Pancreas (tissue), 10 donors: ENCODE measurements around the gene RTP4. TPM values are rescaled to one million over a fixed set of nuclear protein-coding genes. Genes with fewer than 3 reads are reported as not detected.
A peak's percentile ranks its signal among the peaks of the same experiment; 100 is the strongest.

ENCODE experiments used
- ATAC-seq, 4 donors: fragments of 200-7000 bp; cut with Tn5 transposase; one replicate each; pipeline versions ENCODE4 v1.8.0 to v1.9.1; 2020; ENCODE audit warnings: mild to moderate bottlenecking in 4 of 4, moderate library complexity in 4 of 4
- DNase-seq, 6 donors: peaks; one replicate each; pipeline ENCODE4 v3.0.0-alpha.2; 2020
- FAIRE-seq: peaks from 2 replicates; lab custom pipeline; 2012; peaks lifted over from hg19 to GRCh38; lab: Jason Lieb, UNC
- H3K27ac ChIP-seq, 4 donors: fragments of 200-600 bp; sonication (generic); 1 replicate in 3 of 4; 2 replicates in 1 of 4; pipeline versions ENCODE4 v1.5.0 to v1.8.0; 2020
- H3K27me3 ChIP-seq, 4 donors: fragments of 200-600 bp; one replicate each; pipeline ENCODE4 v1.8.0; 2021
- H3K36me3 ChIP-seq, 3 donors: fragments of 200-600 bp; sonication (generic) in 1 of 3; one replicate each; pipeline versions ENCODE4 v1.5.0 to v1.8.0; 2020 to 2021
- H3K4me1 ChIP-seq, 3 donors: fragments of 200-600 bp; one replicate each; pipeline ENCODE4 v1.8.0; 2021
- H3K4me3 ChIP-seq, 4 donors: fragments of 200-600 bp; sonication (generic) in 2 of 4; one replicate each; pipeline versions ENCODE4 v1.5.0 to v1.8.0; 2020 to 2021
- H3K9me3 ChIP-seq, 4 donors: fragments of 200-600 bp; one replicate each; pipeline ENCODE4 v1.8.0; 2021
- CTCF ChIP-seq, 4 donors: fragments of 200-600 bp; sonication (generic) in 3 of 4; IDR thresholded peaks; one replicate each; pipeline versions ENCODE4 v1.5.0 to v1.8.0; 2021; ENCODE audit warnings: antibody characterized with exemption in 4 of 4
- WGBS, 2 donors: extraction: QIAGEN DNeasy Blood & Tissue Kit; methylation state at CpG; one replicate each; pipeline ENCODE4 v1.1.7; 2013; 5-methylcytosine and 5-hydroxymethylcytosine counted together
- intact Hi-C, 3 donors: fragments of 100-400 bp; cut with DNase I; formaldehyde crosslinking; loops; one replicate each; pipeline versions ENCODE4 v1.11.1 to v1.14.2; 2022
- polyA plus RNA-seq, 2 donors: library from polyadenylated mRNA; stranded (reverse); fragments of 200-250 nt; gene quantifications; one replicate each; pipeline ENCODE4 v1.2.3, GENCODE V29; 2013
- total RNA-seq, 6 donors: library from RNA; stranded (reverse); fragmentation: NEBNext Ultra II Directional in 4 of 6; extraction: Animal tissue kit (Norgen Biotek cat#: 25700) in 4 of 6; gene quantifications; one replicate each; pipeline versions ENCODE4 v1.2.1 to v1.2.4, GENCODE V29; 2021 to 2023
- donor health status: healthy with polysubstance abuse.
- donor health status: DM: no; HTN: no; CAD: no; lungs with moderate emphysema.
- donor health status: DM: no; HTN: no; CAD: no.
- donor health status: control.
- donor health status: control.
- donor health status: Bipolar disorder and iron deficiency.
- donor health status: DM: yes; HTN: yes; CAD: no.
- donor health status: DM: no; HTN: no; CAD: no.
- donor health status: DM: no; HTN: no; CAD: no.
- donor health status: DM: yes; HTN: yes; CAD: no.

Gene RTP4, protein sequence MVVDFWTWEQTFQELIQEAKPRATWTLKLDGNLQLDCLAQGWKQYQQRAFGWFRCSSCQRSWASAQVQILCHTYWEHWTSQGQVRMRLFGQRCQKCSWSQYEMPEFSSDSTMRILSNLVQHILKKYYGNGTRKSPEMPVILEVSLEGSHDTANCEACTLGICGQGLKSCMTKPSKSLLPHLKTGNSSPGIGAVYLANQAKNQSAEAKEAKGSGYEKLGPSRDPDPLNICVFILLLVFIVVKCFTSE
- total RNA-seq (1 to 10 TPM in 5 of 6 donors, under 1 TPM in 1; 0.95 to 5.5 (median 1.7) TPM), polyA plus RNA-seq (1 to 10 TPM; 3.1 to 3.2 TPM)

- intact Hi-C loops: no loop called here
- 38% methylated on average over 10 of the region's 10 CpGs for WGBS, 2 donors
- H3K9me3 ChIP-seq: no peaks in the 10 kb centered on the region
- H3K36me3 ChIP-seq: no peaks in the 10 kb centered on the region
- DNase-seq: peak in 1 of 6 donors; percentile 4
- no peaks in the 10 kb centered on the region for H3K27me3 ChIP-seq
- FAIRE-seq: no peak
- TF ChIP-seq CTCF (IDR thresholded peaks at IDR 0.05): no peak
- H3K27ac ChIP-seq: peak within 1 kb of the TSS; percentile 59 to 90 (median 78)
- ATAC-seq: peak; percentile 59 to 95 (median 89)
- peaks cover 0 to 4% (median 0%) of the 10 kb centered on the region in 3 donors for H3K4me1 ChIP-seq
- peak within 1 kb of the TSS; percentile 1 to 47 (median 25) for H3K4me3 ChIP-seq
These were observed at the start of gene RTP4 for GRCh38 chr3:187368251-187369088. RTP4 (plus strand) TSS chr3:187368385; CDS start chr3:187368442, 57 bp downstream.

DNA sequence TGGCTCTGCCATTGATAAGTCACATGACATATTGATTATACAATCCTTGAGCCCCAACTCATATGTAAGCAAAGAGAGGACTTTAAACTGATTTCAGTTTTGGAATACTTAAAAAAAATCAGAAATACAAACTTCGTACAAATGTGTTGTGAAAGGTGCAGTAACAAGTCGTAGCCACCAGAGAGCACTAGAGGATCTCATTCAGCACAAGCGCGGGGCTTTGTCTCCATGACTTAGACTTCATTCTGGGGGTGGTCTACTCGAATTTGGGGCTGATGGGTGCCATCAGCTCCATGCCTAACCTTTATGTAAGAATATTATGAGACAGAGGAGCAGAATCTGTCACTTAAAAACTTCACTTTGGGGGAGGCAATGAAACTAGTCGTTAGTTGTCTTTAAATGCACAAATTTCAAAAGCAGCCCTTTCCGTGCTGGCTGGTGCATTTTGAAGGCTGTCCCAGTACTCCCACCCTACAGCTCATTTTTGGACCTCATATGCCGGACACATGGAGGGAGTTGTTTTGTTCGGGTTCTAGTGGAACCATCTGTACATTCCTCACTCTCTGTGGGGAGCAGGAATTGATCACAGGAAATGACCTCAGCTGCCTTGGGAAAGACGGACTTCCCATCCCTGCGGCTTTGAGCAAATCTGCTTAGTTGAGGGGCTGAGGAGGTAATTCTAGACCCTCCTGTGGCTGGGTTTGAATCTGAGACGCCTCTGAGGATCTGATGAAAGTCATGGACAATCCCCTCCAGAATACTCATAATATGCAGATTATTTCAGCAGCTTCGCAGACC lies 49.2 kb upstream of the RTP4 start:
- intact Hi-C loops: loop anchor here in 2 of 3 donors (2.0 to 5.0 kb wide), 2 partner anchors 360 to 363 kb away; no protein-coding TSS in a partner anchor
- ATAC-seq (peak; percentile 72 to 93 (median 86)), DNase-seq (peak in 3 of 6 donors; percentile 17 to 45 (median 26)), FAIRE-seq (peak; percentile 34)
- no peaks in the 10 kb centered on the region for H3K9me3 ChIP-seq
- H3K4me1 ChIP-seq: peaks cover 0 to 5% (median 0%) of the 10 kb centered on the region in 3 donors
- no peak overlapping the region for H3K27ac ChIP-seq
- 10 to 14% methylated on average over 13 of the region's 13 CpGs for WGBS, 2 donors
- TF ChIP-seq CTCF (IDR thresholded peaks at IDR 0.05): peak; percentile 61 to 86 (median 64)
- peak overlapping the region in 2 of 4 donors; percentile 4 to 27 for H3K4me3 ChIP-seq
- no peaks in the 10 kb centered on the region for H3K36me3 ChIP-seq
- no peaks in the 10 kb centered on the region for H3K27me3 ChIP-seq

DNA sequence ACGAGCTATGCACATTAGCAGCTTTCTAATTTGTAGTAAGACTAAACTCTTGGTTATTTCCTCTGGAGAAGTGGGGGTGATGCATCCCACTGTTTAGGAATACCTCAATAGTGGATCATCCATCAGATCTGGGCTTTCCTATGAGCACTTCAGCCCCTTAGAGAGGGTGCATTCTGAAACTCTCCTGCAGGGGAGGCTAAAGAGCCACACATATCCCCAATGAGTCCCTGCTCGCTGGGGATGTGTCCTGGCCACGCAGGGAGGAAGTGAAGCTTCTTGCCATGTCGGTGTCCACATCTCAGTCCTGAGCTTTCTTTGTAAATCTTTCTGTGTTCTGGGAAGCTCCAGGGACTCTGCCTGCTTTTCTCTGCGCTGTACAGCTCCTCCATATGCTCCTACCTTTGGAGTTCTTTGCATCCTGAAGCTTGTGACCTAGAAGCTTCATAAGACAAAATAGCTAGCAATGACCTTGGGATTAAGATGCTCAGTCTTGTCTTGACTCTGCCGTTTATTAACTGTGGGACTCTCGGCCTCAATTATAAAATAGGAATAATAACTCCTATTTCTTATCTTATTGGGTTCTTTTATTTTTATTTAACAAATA lies 48.4 kb upstream of the RTP4 start:
- FAIRE-seq: no peak
- 21 to 30% methylated on average over 7 of the region's 7 CpGs for WGBS, 2 donors

More for the DNA sequence above, 48.4 kb upstream of the RTP4 start:
- peak; percentile 59 to 76 (median 62) for TF ChIP-seq CTCF (IDR thresholded peaks at IDR 0.05)
- H3K4me3 ChIP-seq: no peak overlapping the region
- intact Hi-C loops: loop anchor here in 2 of 3 donors (2.0 to 5.0 kb wide), 2 partner anchors 359 to 362 kb away; no protein-coding TSS in a partner anchor
- no peaks in the 10 kb centered on the region for H3K9me3 ChIP-seq
- H3K27me3 ChIP-seq: no peaks in the 10 kb centered on the region
- DNase-seq: peak in 5 of 6 donors; percentile 24 to 62 (median 41)
- no peak overlapping the region for H3K27ac ChIP-seq
- peak; percentile 74 to 95 (median 92) for ATAC-seq
- no peaks in the 10 kb centered on the region for H3K36me3 ChIP-seq
- peaks cover 0 to 5% (median 0%) of the 10 kb centered on the region in 3 donors for H3K4me1 ChIP-seq
